Retinal pigment epithelial cell (primary cell): Measurements from ENCODE around the gene HECTD4.

Source experiments
- DNase-seq: peaks from one replicate; pipeline ENCODE4 v3.0.0-alpha.2; 2010; ENCODE audit warnings: low read depth
- H3K4me3 ChIP-seq: 2 replicates; pipeline ENCODE4 v1.5.1; 2011; ENCODE audit warnings: mild to moderate bottlenecking, low read length, control low read depth, moderate library complexity
- CTCF ChIP-seq: conservative IDR thresholded peaks from 2 replicates; pipeline ENCODE4 v1.5.1; 2011; ENCODE audit warnings: low read depth, low read length, control low read depth, inconsistent platforms

The HECTD4 gene

GRCh38 chr12:112170376-112170775, 211.9 kb downstream of the HECTD4 start:
- TF ChIP-seq CTCF = peak; percentile 60
- H3K4me3 ChIP-seq = no peak overlapping the region
- no peak for DNase-seq

- no peak for TF ChIP-seq CTCF
- no peak for DNase-seq
- H3K4me3 ChIP-seq = no peak overlapping the region
Measured at GRCh38 chr12:112169966-112170365, 212.3 kb downstream of the HECTD4 start.

DNA sequence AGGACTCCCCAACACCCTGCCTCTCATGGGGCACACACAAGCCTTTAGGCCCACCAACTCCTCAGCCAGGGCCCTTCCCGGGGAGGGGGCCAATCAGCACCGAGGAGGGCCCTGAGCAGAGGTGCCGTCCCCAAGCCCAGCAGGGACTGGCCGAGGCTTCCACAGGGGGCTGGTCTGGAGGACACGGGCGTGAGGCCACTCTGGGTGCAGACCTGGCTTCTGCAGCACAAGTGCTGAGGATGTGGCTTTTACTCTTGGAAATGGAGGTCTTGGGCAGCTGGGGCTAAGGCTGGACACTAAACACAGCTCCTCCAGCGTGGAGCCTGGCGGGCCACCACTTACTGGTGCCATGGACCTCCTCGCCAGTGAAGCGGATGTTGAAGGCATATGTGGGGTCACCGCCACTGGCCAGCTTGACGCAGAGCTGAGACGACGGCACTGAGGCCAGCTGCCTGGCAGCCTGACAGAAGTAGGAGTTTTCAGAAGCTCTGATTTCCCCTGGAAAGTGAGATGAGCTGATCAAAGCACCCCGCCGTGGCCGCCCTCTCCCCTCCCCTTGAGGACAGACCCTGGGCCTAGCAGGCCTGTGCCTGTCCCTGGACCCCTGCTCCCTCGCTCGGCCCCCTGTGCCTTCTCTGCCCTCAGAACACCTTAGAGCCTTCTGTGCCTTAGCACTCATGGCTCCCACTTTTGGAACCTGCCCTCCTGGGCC, 212.9 kb downstream of the HECTD4 start:
- no peak for DNase-seq
- no peak overlapping the region for H3K4me3 ChIP-seq
- TF ChIP-seq CTCF = no peak

- no peak overlapping the region for H3K4me3 ChIP-seq
- DNase-seq = no peak
- no peak for TF ChIP-seq CTCF
Measured at GRCh38 chr12:112168561-112168971, 213.7 kb downstream of the HECTD4 start.

- no peak for DNase-seq
- no peak for TF ChIP-seq CTCF
- H3K4me3 ChIP-seq = no peak overlapping the region
Measured at GRCh38 chr12:112167718-112168525, 214.3 kb downstream of the HECTD4 start.

DNA sequence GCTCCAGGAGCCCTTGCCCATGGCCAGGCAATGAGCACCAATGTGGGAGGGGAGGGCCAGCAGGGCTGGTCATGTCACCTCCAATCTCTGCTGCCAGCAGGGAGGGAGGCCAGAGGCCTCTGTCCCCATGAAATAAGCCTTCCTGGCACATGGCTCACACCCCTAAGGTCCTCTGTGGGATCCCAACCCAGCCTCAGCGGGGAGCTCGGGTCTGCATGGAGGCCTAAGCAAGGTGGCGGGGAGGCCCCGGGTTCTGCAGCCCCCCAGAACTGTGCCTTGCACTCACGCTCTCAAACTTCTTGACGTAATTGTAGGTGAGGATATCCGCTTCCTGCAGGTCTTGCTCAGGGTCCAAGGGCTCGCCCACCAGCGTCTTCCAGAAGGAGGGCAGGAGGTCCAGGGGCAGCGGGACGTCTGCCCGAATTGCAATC, 215.2 kb downstream of the HECTD4 start:
- TF ChIP-seq CTCF = no peak
- DNase-seq = no peak
- no peak overlapping the region for H3K4me3 ChIP-seq
